ENCODE data around the gene KRT81.

The KRT81 gene

GRCh38 chr12:52291267-52291935 lies at the start of gene KRT81:
Gene KRT81, minus strand, starts transcription at chr12:52291534. Its CDS starts 69 bp downstream, at chr12:52291465.
- DNase-seq, result no peak

- no peak for DNase-seq
These were observed 47.1 kb upstream of the KRT81 start for GRCh38 chr12:52338241-52338960.

- DNase-seq, result no peak
These were observed 45.7 kb upstream of the KRT81 start for GRCh38 chr12:52337054-52337453.

- DNase-seq, result no peak
These were observed 45.3 kb upstream of the KRT81 start for GRCh38 chr12:52336641-52337040.

- no peak for DNase-seq
These were observed 44.4 kb upstream of the KRT81 start for GRCh38 chr12:52335598-52336262.

- DNase-seq, result no peak
These were observed 42.9 kb upstream of the KRT81 start for GRCh38 chr12:52334185-52334584.

GRCh38 chr12:52333321-52333720 lies 42.0 kb upstream of the KRT81 start:
- no peak for DNase-seq

- DNase-seq, result no peak
These were observed 41.0 kb upstream of the KRT81 start for GRCh38 chr12:52332381-52332780.

- no peak for DNase-seq
These were observed 40.5 kb upstream of the KRT81 start for GRCh38 chr12:52331833-52332232.

- DNase-seq, result no peak
These were observed 39.7 kb upstream of the KRT81 start for GRCh38 chr12:52331039-52331438.

GRCh38 chr12:52327830-52328500 lies 36.6 kb upstream of the KRT81 start:
- DNase-seq, result no peak

- peak; percentile 85 for DNase-seq
These were observed 35.9 kb upstream of the KRT81 start for GRCh38 chr12:52327052-52327829.

GRCh38 chr12:52324153-52324444 lies 32.8 kb upstream of the KRT81 start:
- DNase-seq, result no peak

GRCh38 chr12:52323416-52324152 lies 32.2 kb upstream of the KRT81 start:
- DNase-seq, result no peak

- no peak for DNase-seq
These were observed 31.7 kb upstream of the KRT81 start for GRCh38 chr12:52323001-52323400.

- DNase-seq, result no peak
These were observed 30.7 kb upstream of the KRT81 start for GRCh38 chr12:52322069-52322468.

GRCh38 chr12:52321418-52321817 lies 30.1 kb upstream of the KRT81 start:
- DNase-seq, result no peak

GRCh38 chr12:52320784-52321400 lies 29.6 kb upstream of the KRT81 start, which contains the start of gene KRT83:
Gene KRT83, minus strand, starts transcription at chr12:52321398. Its CDS starts 63 bp downstream, at chr12:52321335.
- DNase-seq, result no peak

- no peak for DNase-seq
These were observed 27.8 kb upstream of the KRT81 start for GRCh38 chr12:52319097-52319496.

- no peak for DNase-seq
These were observed 27.1 kb upstream of the KRT81 start for GRCh38 chr12:52318241-52318990.
